Activated CD4-positive, alpha-beta T cell treated with anti-CD3 and anti-CD28 coated beads for 24 hours (primary cell): ENCODE results near the gene SLC9A3.

Source experiments
- DNase-seq, 2 donors: peaks; one replicate each; pipeline ENCODE4 v3.0.0-alpha.2; 2020; ENCODE audit warnings: low read depth in 2 of 2

SLC9A3 gene

GRCh38 chr5:555058-555623, 30.9 kb upstream of the SLC9A3 start:
- DNase-seq, result no peak

- DNase-seq, result no peak
Measured at GRCh38 chr5:554284-554988, 30.2 kb upstream of the SLC9A3 start.

- no peak for DNase-seq
Measured at GRCh38 chr5:553874-554273, 29.6 kb upstream of the SLC9A3 start.

- no peak for DNase-seq
Measured at GRCh38 chr5:551406-551805, 27.2 kb upstream of the SLC9A3 start.

- no peak for DNase-seq
Measured at GRCh38 chr5:549229-549628, 25.0 kb upstream of the SLC9A3 start.

- no peak for DNase-seq
Measured at GRCh38 chr5:548256-548655, 24.0 kb upstream of the SLC9A3 start.

- no peak for DNase-seq
Measured at GRCh38 chr5:547086-547924, 23.1 kb upstream of the SLC9A3 start.

- no peak for DNase-seq
Measured at GRCh38 chr5:546376-546908, 22.2 kb upstream of the SLC9A3 start.

GRCh38 chr5:545641-546375, 21.6 kb upstream of the SLC9A3 start:
- no peak for DNase-seq

GRCh38 chr5:544675-545355, 20.6 kb upstream of the SLC9A3 start:
- DNase-seq, result no peak

- DNase-seq, result peak in 1 of 2 donors; percentile 35
Measured at GRCh38 chr5:543755-544674, 19.8 kb upstream of the SLC9A3 start.

GRCh38 chr5:543351-543750, 19.1 kb upstream of the SLC9A3 start:
- DNase-seq, result no peak

- DNase-seq, result no peak
Measured at GRCh38 chr5:542319-543311, 18.4 kb upstream of the SLC9A3 start.

- no peak for DNase-seq
Measured at GRCh38 chr5:541539-542318, 17.5 kb upstream of the SLC9A3 start.

- no peak for DNase-seq
Measured at GRCh38 chr5:540906-541538, 16.8 kb upstream of the SLC9A3 start.

GRCh38 chr5:540071-540905, 16.0 kb upstream of the SLC9A3 start:
- no peak for DNase-seq
